HG02852 (cell line): ENCODE measurements around the gene KCNE4.

Experiments
- ATAC-seq: cut with Tn5 transposase; IDR thresholded peaks from one replicate; pipeline ENCODE4 v1.9.1; 2021; ENCODE audit warnings: mild to moderate bottlenecking, moderate library complexity; ENCODE audit not compliant: unreplicated experiment

Gene KCNE4

DNA sequence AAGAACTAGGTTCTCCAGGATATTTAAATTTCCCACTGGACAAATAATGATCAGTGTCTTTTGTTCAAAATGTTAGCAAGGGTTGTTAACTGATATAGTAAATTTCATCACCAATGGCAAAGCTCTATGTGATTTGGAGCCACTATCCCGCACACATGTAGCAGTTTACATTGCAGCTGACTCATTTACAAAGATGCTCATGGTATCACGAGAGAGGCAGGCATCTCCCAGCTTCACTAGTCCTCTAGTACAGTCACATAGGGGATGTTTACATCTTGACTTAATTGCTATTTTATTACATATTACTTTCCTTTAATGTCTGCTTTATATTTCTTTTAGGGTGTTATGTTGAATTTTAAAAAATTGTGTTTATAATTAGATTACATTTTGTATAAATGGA lies 30.7 kb downstream of the KCNE4 start:
- no peak for ATAC-seq

- ATAC-seq, result no peak
Measured at GRCh38 chr2:223083402-223084070, 31.5 kb downstream of the KCNE4 start.

- no peak for ATAC-seq
Measured at GRCh38 chr2:223084873-223085272, 32.9 kb downstream of the KCNE4 start.

GRCh38 chr2:223086370-223086981 lies 34.5 kb downstream of the KCNE4 start:
- ATAC-seq, result no peak

GRCh38 chr2:223087466-223087865 lies 35.5 kb downstream of the KCNE4 start:
- no peak for ATAC-seq

- no peak for ATAC-seq
Measured at GRCh38 chr2:223088866-223089265, 36.9 kb downstream of the KCNE4 start.

DNA sequence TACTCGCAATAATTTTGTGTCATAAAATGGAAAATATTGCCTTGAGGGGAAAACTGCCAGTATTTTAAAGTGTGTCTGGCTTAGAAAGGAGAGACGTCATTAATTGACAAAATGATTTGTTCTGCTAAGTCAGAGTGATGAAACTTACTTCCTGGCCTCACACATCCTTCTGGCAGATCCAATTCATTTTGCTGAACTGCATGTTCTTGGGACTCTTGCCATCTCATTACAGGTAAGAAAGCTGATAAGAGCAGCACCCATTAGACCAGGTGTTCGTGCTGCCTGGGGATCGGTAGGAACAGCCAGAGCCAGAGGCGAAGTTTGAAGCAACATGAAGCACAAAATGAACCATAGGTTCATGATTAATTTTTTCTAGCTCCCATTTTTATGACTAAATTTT lies 38.0 kb downstream of the KCNE4 start:
- no peak for ATAC-seq

DNA sequence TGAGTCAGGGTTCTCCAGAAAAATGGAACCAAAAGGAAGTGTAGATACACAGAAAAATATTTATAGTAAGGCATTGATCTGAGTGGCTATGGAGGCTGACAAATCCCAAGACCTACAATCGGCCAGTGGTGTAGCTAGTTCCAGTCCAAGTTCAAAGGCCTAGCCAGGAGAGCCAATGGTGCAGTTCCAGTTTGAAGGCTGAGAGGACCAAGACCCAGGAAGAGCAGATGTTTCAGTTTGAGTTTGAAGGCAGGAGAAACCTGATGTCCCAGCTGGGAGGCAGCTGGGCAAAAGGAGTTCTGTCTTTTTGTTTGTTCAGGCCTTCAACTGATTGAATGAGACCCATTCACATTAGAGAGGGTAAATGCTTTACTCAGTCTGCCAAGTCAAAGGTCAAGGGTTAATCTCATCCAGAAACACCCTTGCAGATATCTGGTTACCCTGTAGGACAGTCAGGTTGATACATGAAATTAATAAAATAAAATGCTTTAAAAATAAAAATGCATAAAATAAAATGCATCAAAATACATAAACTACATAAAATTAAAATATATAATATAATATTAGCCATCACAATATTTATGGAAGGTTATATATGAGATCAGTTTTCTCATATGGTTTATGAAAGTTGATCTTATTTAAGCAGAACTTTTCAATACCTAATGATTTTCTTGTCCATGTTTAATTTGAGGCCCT lies 38.7 kb downstream of the KCNE4 start:
- no peak for ATAC-seq

GRCh38 chr2:223092667-223093066 lies 40.7 kb downstream of the KCNE4 start:
- no peak for ATAC-seq

- no peak for ATAC-seq
Measured at GRCh38 chr2:223093436-223094241, 41.6 kb downstream of the KCNE4 start.

- ATAC-seq, result no peak
Measured at GRCh38 chr2:223095207-223095606, 43.2 kb downstream of the KCNE4 start.

- ATAC-seq, result no peak
Measured at GRCh38 chr2:223096235-223096970, 44.4 kb downstream of the KCNE4 start.

GRCh38 chr2:223097888-223098383 lies 45.9 kb downstream of the KCNE4 start:
- no peak for ATAC-seq

DNA sequence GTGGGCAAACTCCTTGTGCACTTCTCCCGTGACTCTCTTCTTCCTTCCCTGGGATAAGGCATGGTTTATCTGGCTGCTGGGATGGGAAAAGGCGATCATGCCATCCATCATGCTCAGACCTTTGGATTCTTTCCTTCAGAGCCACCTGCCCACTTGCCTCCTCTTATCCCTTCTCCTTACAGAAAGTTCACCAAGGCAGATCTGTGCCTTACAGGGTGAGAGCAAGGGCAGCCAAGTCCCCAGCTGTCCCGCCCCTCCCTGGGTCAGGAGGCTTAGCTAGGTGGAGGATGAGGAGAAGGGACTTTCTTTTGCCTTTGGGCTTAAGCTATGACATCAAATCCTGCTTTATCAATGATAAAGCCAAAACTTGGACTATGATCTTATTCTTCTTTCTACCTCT lies 47.6 kb downstream of the KCNE4 start:
- ATAC-seq, result no peak

GRCh38 chr2:223100061-223100511 lies 48.1 kb downstream of the KCNE4 start:
- ATAC-seq, result no peak

GRCh38 chr2:223101340-223102039 lies 49.5 kb downstream of the KCNE4 start:
- ATAC-seq, result peak; percentile 82

DNA sequence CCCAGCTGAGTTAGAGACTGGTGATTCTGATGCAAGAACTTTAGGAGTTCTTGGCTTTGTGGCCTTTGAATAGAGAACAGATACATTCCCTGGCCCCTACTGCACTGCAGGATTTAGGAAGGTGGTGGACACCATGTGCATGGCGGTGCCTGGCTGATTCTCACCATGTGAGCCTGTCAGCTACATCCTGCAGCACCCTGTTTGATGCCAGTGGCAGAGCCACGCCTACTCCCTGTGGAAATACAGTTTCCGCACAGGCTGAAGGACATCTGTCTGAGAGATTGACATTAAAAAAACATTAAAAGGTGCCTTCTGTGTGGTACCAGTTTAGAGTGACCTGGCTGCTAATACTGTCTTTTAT lies 50.0 kb downstream of the KCNE4 start:
- no peak for ATAC-seq

DNA sequence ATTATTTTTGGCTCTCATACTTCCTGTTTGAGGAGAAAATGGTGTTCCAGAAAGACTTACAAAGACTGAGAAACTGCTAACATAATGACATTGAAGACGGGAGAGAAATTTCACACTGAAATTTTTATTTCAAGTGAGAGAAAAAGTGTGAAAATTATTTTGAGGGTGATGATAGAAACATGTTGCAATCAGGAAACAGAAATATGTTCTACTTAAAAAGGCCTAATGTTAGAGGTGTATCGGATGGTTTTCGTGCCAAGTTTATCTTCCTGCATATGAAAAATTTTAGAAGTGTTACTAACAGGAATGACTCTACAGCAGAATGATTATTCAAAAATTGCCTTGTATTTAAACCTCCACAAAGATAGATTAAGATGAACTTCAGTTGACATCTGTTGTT lies 50.5 kb downstream of the KCNE4 start:
- no peak for ATAC-seq

- ATAC-seq, result no peak
Measured at GRCh38 chr2:223104336-223105132, 52.5 kb downstream of the KCNE4 start.
